Mesothelial cell of epicardium (in vitro differentiated cells): ENCODE results near the gene PLXNC1. TPM values are rescaled to one million over a fixed set of nuclear protein-coding genes. Genes with fewer than 3 reads are reported as not detected.

Source experiments
- DNase-seq, 2 experiments: peaks; one replicate each; pipeline ENCODE4 v3.0.0; 2021; ENCODE audit warnings: low spot score in 2 of 2; ENCODE audit not compliant: unreplicated experiment in 2 of 2
- H3K27ac Mint-ChIP-seq: 2 replicates; pipeline ENCODE4 v1.8.0; 2021; ENCODE audit warnings: mixed read lengths
- H3K27me3 Mint-ChIP-seq: 2 replicates; pipeline ENCODE4 v1.8.0; 2021; ENCODE audit warnings: low read depth, mixed read lengths
- H3K36me3 Mint-ChIP-seq: 2 replicates; pipeline ENCODE4 v1.8.0; 2021; ENCODE audit warnings: mixed read lengths
- H3K4me1 Mint-ChIP-seq: 2 replicates; pipeline ENCODE4 v1.8.0; 2021; ENCODE audit warnings: mixed read lengths
- H3K4me3 Mint-ChIP-seq: 2 replicates; pipeline ENCODE4 v1.8.0; 2021; ENCODE audit warnings: mild to moderate bottlenecking, moderate library complexity, mixed read lengths
- H3K9me3 Mint-ChIP-seq: 2 replicates; pipeline ENCODE4 v1.8.0; 2021; ENCODE audit warnings: mixed read lengths
- CTCF ChIP-seq: fragments of 200-600 bp; sonication (generic); IDR thresholded peaks from one replicate; pipeline ENCODE4 v1.5.0; 2021; ENCODE audit warnings: antibody characterized with exemption; ENCODE audit not compliant: unreplicated experiment
- total RNA-seq: library from RNA; stranded (reverse); gene quantifications from 3 replicates; pipeline ENCODE4 v1.2.1, GENCODE V29; 2021

Gene PLXNC1
- total RNA-seq, 1 donor from 2014 or later = 3.4 TPM

GRCh38 chr12:94101738-94102660 lies 46.4 kb upstream of the PLXNC1 start:
- Mint-ChIP-seq H3K4me3 (peak overlapping the region; percentile 72), H3K27me3 (peaks cover 27% of the 10 kb centered on the region), H3K27ac (no peak overlapping the region), H3K36me3 (no peaks in the 10 kb centered on the region), H3K4me1 (peaks cover 21% of the 10 kb centered on the region), H3K9me3 (peaks cover 3% of the 10 kb centered on the region)
- TF ChIP-seq CTCF = peak; percentile 77
- peak; percentile 53 to 82 for DNase-seq

- peaks cover 38% of the 10 kb centered on the region for H3K27me3 Mint-ChIP-seq
- no peak overlapping the region for H3K27ac Mint-ChIP-seq
- no peaks in the 10 kb centered on the region for H3K36me3 Mint-ChIP-seq
- H3K9me3 Mint-ChIP-seq = no peaks in the 10 kb centered on the region
- TF ChIP-seq CTCF = no peak
- H3K4me3 Mint-ChIP-seq = no peak overlapping the region
- no peak for DNase-seq
- peaks cover 21% of the 10 kb centered on the region for H3K4me1 Mint-ChIP-seq
Measured at GRCh38 chr12:94103986-94104385, 44.4 kb upstream of the PLXNC1 start.

- H3K27me3 Mint-ChIP-seq = peaks cover 49% of the 10 kb centered on the region
- no peak overlapping the region for H3K4me3 Mint-ChIP-seq
- no peak for DNase-seq
- no peaks in the 10 kb centered on the region for H3K36me3 Mint-ChIP-seq
- no peak overlapping the region for H3K27ac Mint-ChIP-seq
- H3K4me1 Mint-ChIP-seq = no peaks in the 10 kb centered on the region
- no peaks in the 10 kb centered on the region for H3K9me3 Mint-ChIP-seq
- no peak for TF ChIP-seq CTCF
Measured at GRCh38 chr12:94107910-94108309, 40.5 kb upstream of the PLXNC1 start.

- H3K4me3 Mint-ChIP-seq = no peak overlapping the region
- H3K27me3 Mint-ChIP-seq = peaks cover 44% of the 10 kb centered on the region
- no peak for TF ChIP-seq CTCF
- H3K27ac Mint-ChIP-seq = no peak overlapping the region
- no peaks in the 10 kb centered on the region for H3K36me3 Mint-ChIP-seq
- H3K9me3 Mint-ChIP-seq = no peaks in the 10 kb centered on the region
- DNase-seq = no peak
- no peaks in the 10 kb centered on the region for H3K4me1 Mint-ChIP-seq
Measured at GRCh38 chr12:94109160-94109559, 39.2 kb upstream of the PLXNC1 start.

- no peak for DNase-seq
- no peaks in the 10 kb centered on the region for H3K9me3 Mint-ChIP-seq
- peaks cover 35% of the 10 kb centered on the region for H3K27me3 Mint-ChIP-seq
- H3K27ac Mint-ChIP-seq = no peak overlapping the region
- no peaks in the 10 kb centered on the region for H3K36me3 Mint-ChIP-seq
- no peaks in the 10 kb centered on the region for H3K4me1 Mint-ChIP-seq
- H3K4me3 Mint-ChIP-seq = no peak overlapping the region
- TF ChIP-seq CTCF = no peak
Measured at GRCh38 chr12:94110258-94110657, 38.1 kb upstream of the PLXNC1 start.
